Tibial nerve (tissue), 4 donors: Measurements from ENCODE around the gene TRMT2A. TPM values are rescaled to one million over a fixed set of nuclear protein-coding genes. Genes with fewer than 3 reads are reported as not detected.

Experiments used
- DNase-seq, 2 donors: peaks; one replicate each; pipeline ENCODE4 v3.0.0-alpha.2; 2019; ENCODE audit warnings: low spot score in 2 of 2
- H3K27ac ChIP-seq, 4 donors: fragments of 200-600 bp; sonication (generic) in 3 of 4; one replicate each; pipeline ENCODE4 v1.5.1; 2017 to 2019; ENCODE audit warnings: mild to moderate bottlenecking in 1 of 4
- H3K27me3 ChIP-seq, 2 donors: fragments of 200-600 bp; sonication (generic) in 1 of 2; one replicate each; pipeline versions ENCODE4 v1.5.1 to v1.6.0; 2017 to 2019
- H3K36me3 ChIP-seq, 3 donors: fragments of 200-600 bp; sonication (generic); one replicate each; pipeline ENCODE4 v1.5.1; 2018 to 2019
- H3K4me1 ChIP-seq, 4 donors: fragments of 200-600 bp; sonication (generic) in 3 of 4; one replicate each; pipeline ENCODE4 v1.5.1; 2017 to 2019
- H3K4me3 ChIP-seq, 4 donors: fragments of 200-600 bp; sonication (generic) in 3 of 4; one replicate each; pipeline ENCODE4 v1.5.1; 2017 to 2019; ENCODE audit warnings: mild to moderate bottlenecking in 1 of 4, moderate library complexity in 1 of 4
- H3K9me3 ChIP-seq, 4 donors: fragments of 200-600 bp; sonication (generic) in 3 of 4; one replicate each; pipeline ENCODE4 v1.5.1; 2017 to 2019
- EP300 ChIP-seq, 2 donors: sonication (generic); formaldehyde crosslinking; IDR thresholded peaks; one replicate each; pipeline ENCODE4 v1.6.1; 2017; ENCODE audit warnings: antibody characterized with exemption in 2 of 2, mild to moderate bottlenecking in 1 of 2
- POLR2A ChIP-seq, 2 donors: fragments of 450-650 bp; IDR thresholded peaks; one replicate each; pipeline ENCODE4 v1.6.1; 2017; ENCODE audit warnings: antibody characterized with exemption in 2 of 2, mild to moderate bottlenecking in 2 of 2, moderate library complexity in 2 of 2
- WGBS, 2 donors: methylation state at CpG; one replicate each; pipeline ENCODE4 v1.1.5; 2018; 5-methylcytosine and 5-hydroxymethylcytosine counted together
- total RNA-seq, 4 donors: library from RNA; depleted of rRNA; stranded (reverse); fragments of >200 nt; gene quantifications; one replicate each; pipeline ENCODE4 v1.1.0, GENCODE V29; 2016
- TF ChIP-seq, protein P1 (sequence below), 5 experiments: fragments of 200-600 bp in 3 of 5; fragments of 450-650 bp in 2 of 5; sonication (generic) in 3 of 5; IDR thresholded peaks; one replicate each; pipeline ENCODE4 v1.5.1; 2016 to 2019; ENCODE audit warnings: antibody characterized with exemption in 5 of 5, mild to moderate bottlenecking in 3 of 5, moderate library complexity in 2 of 5

TRMT2A gene
- total RNA-seq, 4 donors from 2014 or later, result 39.0 to 139 (median 55.9) TPM

DNA sequence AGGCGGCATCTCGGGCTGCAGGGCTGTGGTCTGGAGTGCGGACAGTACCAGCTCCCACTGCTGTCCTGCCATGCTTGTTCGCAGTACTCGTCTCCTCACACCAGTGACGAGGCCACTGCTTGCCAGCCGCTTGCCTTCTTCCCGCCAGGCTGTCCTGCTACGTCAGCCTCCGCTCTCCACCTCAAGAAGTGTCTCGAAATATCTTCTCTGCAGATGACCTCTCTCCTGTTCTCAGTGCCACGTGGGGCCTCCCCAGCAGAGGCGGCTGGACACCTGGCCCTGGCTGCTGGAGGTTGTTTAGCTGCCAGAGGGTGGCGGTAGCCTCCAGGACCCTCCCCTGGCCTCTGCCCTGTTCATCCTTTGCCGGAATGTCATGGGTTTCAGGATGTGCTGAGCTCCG is 36.9 kb upstream of the TRMT2A start:
- H3K36me3 ChIP-seq, result no peaks in the 10 kb centered on the region
- peaks cover 0 to 20% (median 6%) of the 10 kb centered on the region in 4 donors for H3K4me1 ChIP-seq
- WGBS, 2 donors, result 56 to 67% methylated on average over 13 to 16 of the region's 16 CpGs
- H3K4me3 ChIP-seq, result no peak overlapping the region
- DNase-seq, result no peak
- H3K9me3 ChIP-seq, result no peaks in the 10 kb centered on the region
- no peak for TF ChIP-seq POLR2A (IDR thresholded peaks at IDR 0.05)
- no peak for TF ChIP-seq EP300 (IDR thresholded peaks at IDR 0.05)
- TF ChIP-seq, protein P1, sequence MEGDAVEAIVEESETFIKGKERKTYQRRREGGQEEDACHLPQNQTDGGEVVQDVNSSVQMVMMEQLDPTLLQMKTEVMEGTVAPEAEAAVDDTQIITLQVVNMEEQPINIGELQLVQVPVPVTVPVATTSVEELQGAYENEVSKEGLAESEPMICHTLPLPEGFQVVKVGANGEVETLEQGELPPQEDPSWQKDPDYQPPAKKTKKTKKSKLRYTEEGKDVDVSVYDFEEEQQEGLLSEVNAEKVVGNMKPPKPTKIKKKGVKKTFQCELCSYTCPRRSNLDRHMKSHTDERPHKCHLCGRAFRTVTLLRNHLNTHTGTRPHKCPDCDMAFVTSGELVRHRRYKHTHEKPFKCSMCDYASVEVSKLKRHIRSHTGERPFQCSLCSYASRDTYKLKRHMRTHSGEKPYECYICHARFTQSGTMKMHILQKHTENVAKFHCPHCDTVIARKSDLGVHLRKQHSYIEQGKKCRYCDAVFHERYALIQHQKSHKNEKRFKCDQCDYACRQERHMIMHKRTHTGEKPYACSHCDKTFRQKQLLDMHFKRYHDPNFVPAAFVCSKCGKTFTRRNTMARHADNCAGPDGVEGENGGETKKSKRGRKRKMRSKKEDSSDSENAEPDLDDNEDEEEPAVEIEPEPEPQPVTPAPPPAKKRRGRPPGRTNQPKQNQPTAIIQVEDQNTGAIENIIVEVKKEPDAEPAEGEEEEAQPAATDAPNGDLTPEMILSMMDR (IDR thresholded peaks at IDR 0.05), result no peak
- H3K27me3 ChIP-seq, result peaks cover 0 to 43% of the 10 kb centered on the region in 2 donors
- H3K27ac ChIP-seq, result peak overlapping the region in 2 of 4 donors; percentile 54 to 67

DNA sequence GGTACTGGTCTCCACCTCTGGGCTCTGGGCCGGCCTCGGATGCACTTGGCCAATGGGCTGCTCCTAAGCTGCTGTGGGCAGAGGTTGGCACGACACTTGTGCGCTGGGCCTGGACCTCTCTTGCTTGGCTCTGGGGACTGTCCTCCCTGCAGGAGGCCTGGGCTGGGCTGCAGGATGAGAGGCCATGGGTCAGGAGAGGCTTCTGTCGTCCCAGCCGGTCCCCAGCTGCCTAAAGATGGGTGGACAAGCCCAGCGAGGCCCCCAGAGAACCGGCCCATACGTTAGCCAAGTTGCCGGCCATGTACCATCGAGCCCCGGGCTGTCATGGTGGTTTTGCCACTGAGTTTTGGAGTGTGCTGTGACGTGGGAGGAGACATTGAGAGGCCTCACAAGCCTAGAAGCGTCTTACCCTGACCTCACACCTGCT is 35.5 kb upstream of the TRMT2A start:
- H3K27me3 ChIP-seq, result peaks cover 0 to 31% of the 10 kb centered on the region in 2 donors
- peaks cover 0 to 8% (median 0%) of the 10 kb centered on the region in 3 donors for H3K36me3 ChIP-seq
- no peak overlapping the region for H3K27ac ChIP-seq
- H3K4me1 ChIP-seq, result peaks cover 0 to 20% (median 6%) of the 10 kb centered on the region in 4 donors
- H3K4me3 ChIP-seq, result no peak overlapping the region
- 72 to 78% methylated on average over 4 to 14 of the region's 14 CpGs for WGBS, 2 donors
- H3K9me3 ChIP-seq, result no peaks in the 10 kb centered on the region
- DNase-seq, result no peak
- TF ChIP-seq POLR2A (IDR thresholded peaks at IDR 0.05) (no peak), EP300 (IDR thresholded peaks at IDR 0.05) (no peak)
- TF ChIP-seq, protein P1 (IDR thresholded peaks at IDR 0.05), result no peak

DNA sequence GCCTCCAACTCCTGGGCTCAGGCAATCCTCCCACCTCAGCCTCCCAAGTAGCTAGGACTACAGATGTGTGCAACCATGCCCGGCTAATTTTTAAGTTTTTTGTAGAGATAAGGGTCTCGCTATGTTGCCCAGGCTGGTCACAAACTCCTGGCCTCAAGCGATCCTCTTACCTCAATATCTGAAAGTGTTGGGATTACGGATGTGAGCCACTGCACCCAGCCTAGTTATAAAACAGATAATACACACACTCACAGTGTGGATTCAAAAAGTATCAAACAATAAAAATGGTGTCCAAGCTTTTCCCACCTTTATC is 34.2 kb upstream of the TRMT2A start:
- TF ChIP-seq, protein P1 (IDR thresholded peaks at IDR 0.05), result no peak
- TF ChIP-seq EP300 (IDR thresholded peaks at IDR 0.05) (no peak), POLR2A (IDR thresholded peaks at IDR 0.05) (no peak)
- Histone ChIP-seq H3K36me3 (peaks cover 0 to 20% (median 0%) of the 10 kb centered on the region in 3 donors), H3K4me3 (no peak overlapping the region), H3K4me1 (peaks cover 0 to 28% (median 6%) of the 10 kb centered on the region in 4 donors), H3K27ac (peak overlapping the region in 1 of 4 donors; percentile 3), H3K27me3 (peaks cover 0 to 24% of the 10 kb centered on the region in 2 donors), H3K9me3 (no peaks in the 10 kb centered on the region)
- 91 to 94% methylated on average over 4 of the region's 4 CpGs for WGBS, 2 donors
- DNase-seq, result no peak

DNA sequence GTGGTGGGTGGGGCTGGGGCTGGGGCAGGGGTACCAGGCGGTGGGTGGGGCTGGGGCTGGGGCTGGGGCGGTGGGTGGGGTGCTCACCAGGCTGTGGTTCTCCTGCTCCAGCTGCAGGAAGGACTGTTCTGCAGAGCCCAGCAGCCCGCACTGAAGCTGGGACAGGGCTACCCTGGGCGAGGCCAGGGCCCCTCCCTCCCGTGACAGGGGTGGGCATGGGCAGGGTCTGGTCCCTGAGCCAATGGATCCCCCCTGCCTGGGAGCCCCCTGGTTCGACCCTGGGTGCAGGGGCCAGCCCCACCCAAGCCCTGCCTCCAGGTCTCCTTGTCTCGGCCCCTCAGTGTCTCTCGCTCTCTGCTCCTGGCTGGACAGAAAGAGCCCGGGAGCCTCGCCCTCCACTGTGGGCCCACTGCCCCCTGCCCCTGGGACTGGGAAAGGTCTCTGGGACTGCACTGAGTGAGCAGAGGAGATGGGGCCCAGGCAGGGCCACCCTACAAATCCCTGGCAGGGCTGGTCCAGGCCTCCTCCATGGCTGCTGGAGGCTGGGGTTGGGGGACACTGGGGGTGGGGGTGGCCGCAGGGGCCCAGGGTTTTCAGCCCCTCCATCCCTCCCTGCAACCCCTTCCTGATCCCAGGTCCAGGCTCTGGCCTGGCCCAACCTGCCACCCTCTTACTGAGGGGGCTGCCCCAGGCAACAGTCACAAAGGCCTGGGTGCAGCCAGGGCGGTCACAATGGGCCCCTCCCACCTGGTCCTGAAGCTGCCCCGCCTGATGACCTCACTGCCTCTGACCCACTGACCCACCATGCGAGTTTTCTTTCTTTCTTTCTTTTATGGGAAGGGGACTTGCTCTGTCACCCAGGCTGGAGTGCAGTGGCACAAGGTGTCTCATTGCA is 33.6 kb upstream of the TRMT2A start, which contains the start of gene CCDC188:
Gene CCDC188, minus strand, starts transcription at position 675 of the 895 bp plus-strand sequence. Its CDS starts 69 bp downstream, at position 606.
- 64 to 79% methylated on average over 6 to 8 of the region's 14 CpGs for WGBS, 2 donors
- Histone ChIP-seq H3K4me1 (peaks cover 0 to 26% (median 6%) of the 10 kb centered on the region in 4 donors), H3K9me3 (no peaks in the 10 kb centered on the region), H3K4me3 (no peak within 1 kb of the TSS), H3K36me3 (peaks cover 0 to 26% (median 0%) of the 10 kb centered on the region in 3 donors), H3K27ac (peak within 1 kb of the TSS in 2 of 4 donors; percentile 43 to 56), H3K27me3 (peaks cover 0 to 22% of the 10 kb centered on the region in 2 donors)
- no peak for TF ChIP-seq POLR2A (IDR thresholded peaks at IDR 0.05)
- TF ChIP-seq, protein P1 (IDR thresholded peaks at IDR 0.05), result no peak
- no peak for TF ChIP-seq EP300 (IDR thresholded peaks at IDR 0.05)
- DNase-seq, result no peak
